Activated CD8-positive, alpha-beta memory T cell treated with anti-CD3 and anti-CD28 coated beads for 1 hour (primary cell): ENCODE results near the gene TMEM151B.

ENCODE experiments used
- DNase-seq, 2 donors: peaks; one replicate each; pipeline ENCODE4 v3.0.0-alpha.2; 2020; ENCODE audit warnings: low read depth in 1 of 2; ENCODE audit errors: extremely low read depth in 1 of 2

The TMEM151B gene

GRCh38 chr6:44277763-44278162, 7.5 kb downstream of the TMEM151B start:
- DNase-seq: no peak

- no peak for DNase-seq
These were observed 8.1 kb downstream of the TMEM151B start for GRCh38 chr6:44278315-44278714.

DNA sequence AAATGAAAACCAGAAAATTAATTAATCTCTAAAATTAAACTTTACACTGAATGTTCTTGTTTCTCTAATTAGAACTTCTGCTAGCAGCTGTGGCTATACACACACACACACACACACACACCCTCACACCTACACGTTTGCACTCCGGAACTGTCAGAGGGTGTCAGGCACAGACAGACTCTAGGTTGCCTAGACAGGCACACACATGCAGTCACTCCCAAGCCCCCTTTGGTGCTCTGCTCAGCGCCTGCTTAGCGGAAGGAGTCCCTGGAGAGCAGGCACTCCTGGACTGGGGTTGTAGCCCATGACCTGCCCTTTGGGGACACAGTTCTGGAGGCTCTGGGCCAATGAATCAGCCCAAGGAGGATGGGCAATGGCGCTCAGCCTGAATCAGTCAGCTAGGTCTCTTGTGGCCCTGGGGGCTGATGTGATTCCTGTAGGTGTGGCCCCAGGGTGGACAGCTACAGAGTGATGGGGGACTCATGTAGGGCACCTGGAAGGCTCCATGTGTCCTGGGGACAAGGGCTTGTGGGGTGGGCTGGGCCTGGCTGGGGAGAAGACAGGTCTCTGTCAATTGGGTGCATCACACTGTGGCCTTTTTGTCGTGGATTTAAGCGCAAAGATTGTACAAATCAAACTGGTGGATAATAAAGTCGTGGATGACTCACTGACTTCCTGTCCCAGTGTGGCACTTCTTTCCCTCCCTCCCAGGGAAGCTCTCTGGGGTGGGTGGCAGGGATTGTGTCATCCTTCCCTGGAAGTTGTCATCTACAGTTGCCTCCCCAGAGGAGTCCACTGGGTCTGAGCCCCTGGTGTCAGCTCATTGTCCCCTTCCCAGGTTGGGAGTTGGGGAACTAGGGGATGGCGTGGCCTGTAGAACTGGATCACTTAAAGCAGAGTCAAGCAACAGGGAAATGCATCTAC, 8.8 kb downstream of the TMEM151B start:
- no peak for DNase-seq

DNA sequence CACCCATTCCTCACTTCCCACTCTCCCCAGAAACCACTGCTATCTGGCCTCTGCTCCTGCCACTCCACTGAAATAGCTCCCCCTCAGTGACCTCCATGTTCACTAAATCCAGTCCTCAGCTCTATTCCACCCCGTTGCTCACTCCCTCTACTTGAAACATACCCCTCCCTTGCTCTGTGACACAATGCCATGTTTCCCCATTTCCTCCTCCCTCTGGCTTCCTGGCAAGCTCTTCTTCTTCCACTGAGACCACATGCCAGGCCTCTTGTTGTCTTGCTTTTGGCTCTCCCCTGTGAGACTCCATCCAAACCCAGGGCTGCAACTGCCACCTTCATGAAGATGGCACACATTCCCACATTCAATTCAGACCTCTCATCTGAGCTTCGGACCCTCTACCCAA, 13.9 kb downstream of the TMEM151B start:
- no peak for DNase-seq

DNA sequence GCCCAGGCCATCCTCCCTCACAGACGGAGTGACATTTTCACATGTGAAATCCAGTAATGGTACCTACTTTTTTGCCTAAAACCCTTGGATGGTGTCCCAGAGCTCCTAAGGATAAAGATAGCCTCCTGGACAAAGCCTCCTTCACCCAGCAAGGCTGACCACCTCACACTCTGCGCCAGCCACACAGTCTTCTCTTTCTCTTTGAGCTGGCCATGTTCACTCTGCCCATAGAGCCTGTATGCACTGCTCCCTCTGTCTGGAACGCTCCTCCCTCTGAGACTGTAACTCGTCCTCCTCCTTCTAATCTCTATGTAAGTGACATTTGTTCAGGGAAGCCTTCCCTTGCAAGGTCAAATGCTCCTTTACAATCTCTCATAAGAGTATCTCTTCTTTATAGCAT, 14.6 kb downstream of the TMEM151B start:
- DNase-seq: no peak

- no peak for DNase-seq
These were observed 15.5 kb downstream of the TMEM151B start for GRCh38 chr6:44285552-44286284.

- DNase-seq: no peak
These were observed 16.0 kb downstream of the TMEM151B start for GRCh38 chr6:44286285-44286565.

DNA sequence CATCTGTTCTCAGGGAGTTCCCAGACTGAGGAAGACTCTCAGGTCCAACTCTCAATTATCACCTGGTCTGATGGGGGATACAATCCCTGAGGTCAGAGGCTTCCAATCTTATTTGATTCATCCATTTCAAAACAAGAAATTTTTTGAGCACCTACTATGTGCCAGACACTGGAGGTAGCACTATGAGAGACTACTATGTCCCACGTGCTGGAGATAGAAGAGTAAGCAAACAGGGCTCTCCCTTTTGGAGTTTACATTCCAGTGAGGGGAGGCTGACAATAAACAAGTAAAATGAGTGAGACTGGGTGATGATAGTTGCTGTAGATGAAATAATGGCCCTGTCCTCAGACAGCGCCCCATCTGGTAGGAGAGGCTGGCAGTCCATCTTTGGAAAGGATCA, 16.5 kb downstream of the TMEM151B start:
- no peak for DNase-seq

- DNase-seq: no peak
These were observed 19.5 kb downstream of the TMEM151B start for GRCh38 chr6:44289726-44290260.

DNA sequence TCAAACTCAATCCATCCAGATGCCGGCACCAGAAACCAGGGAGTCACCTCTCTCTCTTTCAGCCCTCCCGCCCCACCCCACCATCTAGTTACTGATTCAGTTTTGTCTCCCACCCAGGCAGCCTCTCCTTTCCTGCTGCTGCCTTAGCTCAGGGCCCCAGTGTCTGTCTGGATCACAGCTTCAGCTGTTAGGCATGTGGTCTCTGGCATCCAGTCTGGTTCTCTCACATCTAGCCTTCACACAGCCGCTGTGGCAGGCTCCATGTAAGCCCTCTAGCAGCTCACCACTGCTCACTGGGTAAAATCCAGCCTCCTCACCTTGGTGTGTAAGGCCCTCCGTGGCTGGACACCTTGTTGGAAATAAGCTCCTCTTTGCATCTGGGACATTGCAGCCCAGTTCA, 21.6 kb downstream of the TMEM151B start:
- DNase-seq: no peak

DNA sequence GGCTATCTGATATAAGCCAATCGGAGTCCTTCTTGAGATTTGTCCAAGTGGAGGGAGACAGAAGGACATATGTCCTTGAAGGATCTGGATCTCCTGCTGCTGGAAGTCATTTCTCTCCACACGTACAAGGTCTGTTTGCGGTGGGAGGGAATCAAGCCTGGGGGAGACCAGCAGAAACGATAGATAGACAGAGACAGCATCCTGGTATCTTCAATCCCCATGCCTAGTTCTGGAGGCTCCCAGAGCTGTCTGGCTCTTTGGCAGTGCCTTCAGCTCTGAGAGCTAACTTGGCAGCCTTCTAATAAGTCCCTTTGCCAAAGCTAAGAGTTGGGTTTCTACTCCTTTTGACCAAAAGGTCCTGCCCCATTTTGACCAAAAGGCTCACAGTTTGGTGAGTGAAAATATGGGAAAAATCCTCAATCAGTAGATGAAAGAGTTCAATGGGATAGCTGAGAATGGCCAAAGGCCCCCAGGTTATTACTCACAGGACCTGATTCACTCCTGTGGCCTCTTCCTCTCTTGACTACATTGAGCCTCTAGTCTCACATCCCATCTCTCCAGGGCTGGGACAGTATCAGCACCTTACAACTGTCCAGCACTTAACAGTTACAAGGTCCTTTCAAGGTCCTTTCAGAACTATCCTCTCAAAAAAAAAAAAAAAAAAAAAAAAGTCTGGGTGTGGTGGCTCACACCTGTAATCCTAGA, 22.6 kb downstream of the TMEM151B start:
- no peak for DNase-seq

DNA sequence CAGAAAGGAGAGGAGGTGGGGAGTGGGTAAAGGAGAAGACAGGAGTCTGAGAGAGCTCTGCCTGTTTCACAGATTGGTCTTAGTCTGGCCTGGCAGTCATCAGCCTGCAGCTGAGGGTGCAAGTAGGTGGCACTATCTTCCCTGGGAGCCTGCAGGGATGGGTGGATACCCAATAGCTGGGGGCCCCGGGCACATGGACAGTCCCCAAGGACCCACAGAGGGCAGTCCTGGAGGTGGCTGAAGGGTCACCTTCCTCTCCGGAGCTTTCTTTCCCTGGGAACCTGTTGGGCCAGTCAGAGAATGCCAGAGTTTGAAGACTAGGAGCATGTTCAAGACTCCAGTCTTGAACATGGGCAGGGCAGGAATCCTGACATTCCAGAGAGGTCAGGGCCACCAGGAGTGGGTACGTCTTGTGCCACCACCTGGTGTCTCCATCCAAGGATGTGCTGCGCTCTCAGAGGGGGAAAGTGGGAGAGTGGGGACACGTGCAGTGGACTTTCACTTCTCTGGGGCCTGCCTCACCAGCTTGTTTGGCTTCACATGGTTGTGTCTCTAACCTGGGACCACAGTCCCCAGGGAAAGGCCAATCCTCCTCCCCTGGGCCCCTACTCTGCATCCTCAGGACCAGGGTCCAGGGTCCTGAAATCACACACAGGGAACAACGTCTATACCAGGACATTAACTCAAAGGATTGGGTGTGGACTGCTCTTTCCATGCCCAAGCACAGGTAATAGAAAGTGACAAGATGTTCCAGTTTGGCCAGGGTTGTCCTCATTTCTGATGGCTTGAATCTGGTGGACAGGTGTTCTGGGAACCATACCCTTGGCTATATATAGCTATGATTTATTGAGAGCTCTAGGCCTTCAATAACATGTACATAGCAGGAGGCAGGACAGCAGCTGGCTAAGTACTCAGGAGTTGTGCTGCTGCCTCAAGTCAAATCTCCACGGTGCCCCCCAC, 24.9 kb downstream of the TMEM151B start:
- no peak for DNase-seq

GRCh38 chr6:44297063-44298038, 27.1 kb downstream of the TMEM151B start:
- peak in 1 of 2 donors; percentile 33 for DNase-seq

- no peak for DNase-seq
These were observed 28.0 kb downstream of the TMEM151B start for GRCh38 chr6:44298055-44298803.

DNA sequence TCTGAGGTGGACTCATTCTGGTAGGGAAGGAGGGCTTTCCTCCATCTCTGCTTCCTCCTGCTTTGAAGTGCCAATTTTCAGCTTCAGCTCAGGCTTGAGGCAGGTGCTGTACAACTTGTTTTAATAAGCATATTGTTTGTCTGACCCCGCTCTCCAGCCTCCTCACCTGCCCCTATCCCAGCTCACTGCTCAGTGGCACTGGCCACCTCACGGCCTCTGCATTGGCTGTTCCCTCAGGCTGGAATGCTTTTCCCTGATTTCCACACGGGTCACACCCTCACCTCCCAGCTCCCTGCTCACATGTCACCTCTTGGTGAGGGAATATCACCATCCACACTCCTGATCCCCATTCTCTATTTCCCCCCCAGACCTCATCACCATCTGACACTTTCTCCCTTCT, 28.6 kb downstream of the TMEM151B start:
- DNase-seq: no peak

- DNase-seq: no peak
These were observed 30.1 kb downstream of the TMEM151B start for GRCh38 chr6:44300292-44300823.

DNA sequence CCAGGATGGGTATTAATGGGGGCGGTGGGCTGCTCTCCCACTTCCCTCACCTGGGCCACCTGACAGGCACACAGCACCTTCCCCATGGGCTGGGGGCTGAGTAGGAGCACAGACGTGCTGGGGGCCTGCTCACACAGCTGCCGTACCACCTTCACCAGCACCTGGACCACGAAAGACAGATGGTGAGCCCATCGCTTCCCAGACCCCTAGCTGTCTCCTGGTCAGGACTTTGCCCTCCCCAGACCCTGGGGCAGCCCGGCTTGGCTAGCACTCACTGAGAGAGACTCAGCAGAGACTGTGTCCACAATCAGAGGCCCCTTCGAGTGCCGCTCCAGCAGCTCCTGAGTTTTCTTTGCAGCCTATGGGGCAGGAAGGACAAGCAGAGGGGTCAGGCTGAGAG, 30.9 kb downstream of the TMEM151B start:
- no peak for DNase-seq
